SKM-1 treated with dmso at 0.1 percent for 144 hours (cell line): Measurements from ENCODE around the gene CTSD.

ENCODE experiments used
- DNase-seq: peaks from one replicate; lab custom pipeline; 2025; ENCODE audit not compliant: unreplicated experiment; lab: John Stamatoyannopoulos, UW

CTSD gene

GRCh38 chr11:1731451-1732059 is 32.2 kb downstream of the CTSD start:
- no peak for DNase-seq

DNA sequence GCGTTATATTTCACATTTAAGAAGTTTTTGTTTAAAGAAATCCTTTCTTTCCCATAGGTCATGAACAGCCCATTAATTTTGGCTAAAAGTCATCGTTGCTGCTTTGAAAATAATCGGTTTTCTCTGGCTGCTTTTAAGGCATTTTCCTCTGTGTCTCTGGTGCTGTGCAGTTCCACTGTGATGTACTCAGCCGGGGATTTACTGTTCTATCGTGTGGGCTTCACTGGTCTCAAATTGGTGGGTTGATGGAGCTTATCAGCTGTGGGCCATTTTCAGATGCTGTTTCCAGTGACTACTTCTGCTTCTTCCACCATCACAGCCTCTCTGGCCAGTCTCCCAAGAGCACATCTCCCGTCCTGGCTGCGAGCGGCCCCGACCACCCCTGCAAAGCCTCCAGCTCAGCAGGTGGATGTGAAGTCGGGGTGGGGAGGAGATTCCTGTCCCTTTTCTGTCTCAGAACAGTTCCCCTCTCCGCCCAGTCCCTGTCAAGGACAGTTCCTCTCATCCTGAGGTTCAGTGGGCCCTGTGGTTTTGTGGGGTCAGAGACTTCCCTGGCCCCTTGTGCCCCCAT is 33.6 kb downstream of the CTSD start:
- DNase-seq, result no peak

DNA sequence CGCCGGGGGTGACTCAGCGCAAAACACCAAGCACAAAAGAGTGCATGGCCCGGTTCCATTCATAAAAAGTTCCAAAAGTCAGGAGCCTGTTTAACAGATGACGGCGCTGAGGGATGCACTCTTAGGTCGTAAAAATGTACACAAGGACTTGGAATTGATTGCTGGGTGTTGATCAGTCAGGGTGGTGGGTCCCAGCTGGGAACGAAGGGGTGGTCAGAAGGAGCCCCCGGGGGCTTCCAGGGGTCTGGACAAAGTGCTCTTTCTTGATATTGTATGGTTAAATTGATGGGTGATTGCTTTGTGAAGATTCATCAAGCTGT is 34.1 kb downstream of the CTSD start:
- no peak for DNase-seq

- no peak for DNase-seq
These were observed 34.6 kb downstream of the CTSD start for GRCh38 chr11:1728931-1729691.

GRCh38 chr11:1728301-1728700 is 35.4 kb downstream of the CTSD start:
- DNase-seq, result no peak

GRCh38 chr11:1727861-1728260 is 35.9 kb downstream of the CTSD start:
- no peak for DNase-seq

GRCh38 chr11:1727096-1727690 is 36.5 kb downstream of the CTSD start:
- no peak for DNase-seq

DNA sequence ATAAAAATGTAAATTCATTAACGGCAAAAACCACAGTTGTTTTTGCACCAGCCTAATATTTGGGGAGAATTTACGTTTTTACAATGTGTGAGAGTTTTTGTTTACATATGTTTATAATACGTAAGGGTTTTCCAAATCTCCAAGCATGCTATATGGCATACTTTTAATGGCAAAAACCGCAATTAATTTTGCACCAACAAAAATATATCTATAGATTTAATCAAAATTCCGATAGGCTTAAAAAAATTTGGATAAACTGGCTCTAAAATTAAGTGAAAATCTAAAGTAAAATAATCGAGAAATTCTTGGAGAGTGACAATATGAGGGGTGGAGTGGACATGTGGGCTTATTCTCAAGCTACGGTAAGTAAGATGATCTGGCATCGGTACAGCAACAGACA is 43.9 kb downstream of the CTSD start:
- DNase-seq, result no peak

GRCh38 chr11:1718326-1718725 is 45.4 kb downstream of the CTSD start:
- no peak for DNase-seq

DNA sequence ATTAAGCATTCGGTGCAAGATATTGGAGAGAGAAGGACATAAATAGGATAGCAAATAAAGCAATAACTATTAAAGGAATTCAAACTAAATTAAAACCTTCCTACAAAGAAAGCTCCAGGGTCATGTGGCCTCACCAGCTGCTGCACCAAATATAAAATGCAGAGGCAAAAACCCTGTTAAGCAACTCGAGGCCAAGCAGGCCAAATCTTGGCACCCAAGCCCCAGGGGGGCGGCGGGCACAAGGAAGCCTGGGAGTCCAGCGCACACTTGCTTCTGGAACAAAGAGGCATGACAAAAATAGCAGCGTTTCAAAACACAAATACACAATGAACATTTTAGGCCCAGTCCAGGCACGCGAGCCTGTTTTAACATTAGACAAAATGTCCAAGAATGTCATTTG is 46.0 kb downstream of the CTSD start:
- DNase-seq, result no peak

DNA sequence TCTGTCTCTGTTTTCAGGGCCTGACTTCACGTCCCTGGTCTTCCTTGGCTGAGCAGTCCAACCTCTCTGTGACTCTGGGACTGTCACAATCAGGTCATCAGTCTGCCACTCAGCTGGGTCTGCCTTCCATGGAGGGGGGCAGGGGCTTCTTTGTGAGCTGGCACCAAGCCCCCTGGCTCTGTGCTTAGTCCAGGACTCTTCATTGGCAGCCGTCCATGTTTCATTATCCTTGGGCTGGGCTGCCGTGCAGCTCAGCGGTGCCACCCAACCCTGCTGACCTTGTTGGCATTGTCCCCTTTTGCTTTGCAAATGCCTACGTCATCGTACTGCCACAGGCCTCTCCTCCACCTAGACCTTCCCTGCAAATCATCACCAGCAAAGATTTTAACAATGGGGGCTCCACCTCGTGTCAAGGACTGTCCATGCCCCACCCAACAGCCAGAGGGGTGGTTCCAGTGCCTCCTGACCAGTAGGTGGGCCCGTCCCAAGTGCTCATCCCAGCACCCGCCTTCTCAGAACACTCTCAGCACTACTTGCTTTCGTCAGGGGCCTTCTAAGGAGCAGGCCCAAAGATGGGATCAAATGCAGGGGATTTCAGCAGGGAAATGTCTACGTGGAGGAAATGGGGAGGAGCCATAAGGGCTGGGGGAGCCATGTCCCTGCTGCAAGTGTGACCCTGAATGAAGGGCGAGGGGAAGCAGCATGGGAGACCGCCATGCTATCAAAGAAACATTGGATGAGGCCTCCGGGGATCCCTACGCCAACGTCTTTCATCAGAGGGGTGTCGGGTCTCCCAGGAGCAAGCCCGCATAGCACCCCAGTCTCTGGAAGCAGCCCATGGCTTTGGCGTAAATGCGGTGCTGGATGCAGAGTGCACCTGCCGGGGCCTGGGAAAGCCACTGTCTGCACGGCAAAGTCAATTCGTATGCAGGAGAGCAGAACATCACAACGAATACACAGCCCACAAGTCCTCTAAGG is 48.5 kb downstream of the CTSD start:
- no peak for DNase-seq

GRCh38 chr11:1708716-1709115 is 55.0 kb downstream of the CTSD start:
- DNase-seq, result no peak

DNA sequence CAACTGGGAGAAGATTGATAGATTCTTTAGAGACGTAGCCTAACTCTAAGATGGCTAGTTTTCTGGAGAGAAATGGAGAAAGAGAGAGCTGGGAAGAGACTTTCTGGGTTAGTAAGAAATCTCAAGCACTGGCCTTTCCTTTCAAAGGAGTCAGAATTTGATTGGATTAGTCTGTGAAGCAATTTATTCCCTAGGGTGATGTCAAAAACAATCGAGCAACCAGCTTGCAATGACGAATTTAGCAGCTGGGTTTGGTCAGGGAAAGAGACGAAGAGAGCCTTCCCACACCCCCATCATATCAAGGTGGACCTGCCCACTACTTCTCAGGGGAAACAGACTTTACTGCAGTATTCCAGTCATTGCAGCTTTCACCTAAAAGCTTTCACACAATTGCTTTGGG is 56.0 kb downstream of the CTSD start:
- DNase-seq, result no peak

DNA sequence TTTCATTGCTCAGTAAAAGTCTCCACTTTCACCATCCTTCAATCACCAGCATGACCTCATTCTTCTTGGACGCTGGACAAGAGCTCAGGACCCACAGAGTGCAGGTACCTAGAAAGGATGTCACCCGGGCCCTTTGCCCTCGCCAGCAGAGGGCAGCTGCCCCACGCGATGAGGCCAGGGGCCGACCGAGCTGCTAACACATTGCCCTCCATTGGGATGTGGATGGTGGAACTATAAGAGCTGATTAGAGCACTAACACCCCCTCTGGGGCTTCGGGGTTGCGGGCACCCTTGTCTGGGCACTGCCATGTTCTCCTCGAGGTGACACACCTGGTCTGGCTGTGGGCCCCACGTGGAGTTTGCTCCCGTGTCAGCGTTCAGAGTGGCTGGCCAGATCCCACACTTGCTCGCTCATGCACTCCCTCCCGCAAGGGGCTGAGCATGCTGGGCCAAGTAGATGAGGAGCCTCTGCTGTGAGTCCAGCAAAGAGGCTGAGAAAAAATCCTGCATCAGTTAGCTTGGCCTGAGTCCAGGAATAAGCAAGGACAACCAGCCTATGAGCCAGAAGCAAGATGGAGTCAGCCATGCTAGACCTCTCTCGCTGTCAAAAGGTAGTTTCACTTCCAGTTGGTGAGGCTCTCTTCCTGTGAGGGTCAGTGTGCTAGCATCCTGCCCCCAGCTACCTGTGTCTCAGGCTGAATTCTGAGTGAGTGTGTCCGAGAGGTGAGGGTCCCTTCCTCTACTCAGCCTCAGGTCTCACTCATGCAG is 56.9 kb downstream of the CTSD start:
- no peak for DNase-seq

DNA sequence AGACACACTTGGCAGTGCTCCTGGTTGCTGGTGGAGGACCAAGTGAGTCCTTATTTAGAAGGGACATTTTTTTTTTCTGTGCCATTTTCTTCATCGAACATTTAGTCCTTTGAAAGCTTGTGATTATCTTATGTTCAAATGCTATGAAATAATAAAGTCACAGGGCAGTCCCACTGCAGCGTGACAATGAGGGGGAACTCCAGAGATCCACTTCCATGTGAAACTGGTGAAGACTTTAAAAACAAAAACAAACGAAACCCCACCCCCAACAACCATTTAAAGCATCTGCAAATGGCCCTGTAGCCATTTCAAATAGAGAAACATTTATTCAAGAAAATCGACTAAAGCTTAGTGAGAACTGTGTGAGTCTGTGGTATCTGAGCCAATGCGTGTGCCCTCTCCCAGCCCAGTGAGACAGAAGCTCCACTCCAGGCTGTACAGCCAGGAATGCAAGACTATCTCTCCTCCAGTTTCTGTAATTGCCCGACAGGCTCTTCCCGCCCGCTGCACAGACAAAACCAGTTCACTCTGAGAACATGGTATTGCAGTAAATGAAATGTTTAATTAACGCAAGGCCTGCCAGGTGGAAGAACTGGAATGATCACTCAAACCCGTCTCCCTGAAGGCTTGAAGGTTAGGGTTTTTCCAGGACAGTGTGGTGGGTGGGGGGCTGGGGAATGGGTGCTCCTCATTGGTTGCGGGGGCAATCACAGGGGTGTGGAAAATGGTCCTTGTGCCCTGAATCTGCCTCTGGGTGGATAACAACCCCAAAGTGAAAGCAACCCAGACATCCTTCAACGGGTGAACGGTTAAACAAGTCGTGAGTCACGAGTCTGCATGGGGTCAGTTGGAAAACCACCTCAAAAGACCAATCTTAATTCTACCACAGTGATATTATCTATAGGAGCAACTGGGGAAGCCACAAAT is 58.3 kb downstream of the CTSD start:
- no peak for DNase-seq

DNA sequence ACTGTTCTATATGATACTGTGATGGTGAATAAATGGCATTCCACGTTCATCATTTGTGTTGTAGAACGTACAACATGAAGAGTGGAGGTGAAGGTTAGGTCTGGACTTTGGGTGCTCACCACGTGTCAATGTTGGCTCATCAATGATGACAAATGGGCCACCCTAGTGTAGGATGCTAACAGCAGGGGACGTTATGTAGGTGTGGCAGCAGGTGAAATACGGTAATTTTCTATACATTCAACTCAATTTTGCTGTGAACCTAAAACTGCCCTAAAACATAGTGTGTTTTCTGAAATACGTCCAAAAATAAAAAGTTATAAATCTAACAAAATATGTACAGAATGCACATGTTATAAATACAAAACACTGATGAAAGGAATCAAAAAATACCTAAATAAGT is 60.6 kb downstream of the CTSD start:
- DNase-seq, result no peak
